SU-DHL-6 (cell line): Measurements from ENCODE around the gene BRIP1.

Source experiments
- CTCF ChIP-seq: fragments of 200-600 bp; sonication (generic); IDR thresholded peaks from one replicate; pipeline ENCODE4 v1.5.1; 2017; ENCODE audit warnings: antibody characterized with exemption, mild to moderate bottlenecking, low read length, moderate library complexity; ENCODE audit not compliant: insufficient read depth, poor library complexity, severe bottlenecking
- EZH2phosphoT487 ChIP-seq: fragments of 200-600 bp; sonication (generic), shearing (Covaris generic); conservative IDR thresholded peaks from 2 replicates; pipeline ENCODE4 v1.6.1; 2018; ENCODE audit warnings: mild to moderate bottlenecking, antibody characterized with exemption, low read length, moderate library complexity, mixed read lengths

DNA sequence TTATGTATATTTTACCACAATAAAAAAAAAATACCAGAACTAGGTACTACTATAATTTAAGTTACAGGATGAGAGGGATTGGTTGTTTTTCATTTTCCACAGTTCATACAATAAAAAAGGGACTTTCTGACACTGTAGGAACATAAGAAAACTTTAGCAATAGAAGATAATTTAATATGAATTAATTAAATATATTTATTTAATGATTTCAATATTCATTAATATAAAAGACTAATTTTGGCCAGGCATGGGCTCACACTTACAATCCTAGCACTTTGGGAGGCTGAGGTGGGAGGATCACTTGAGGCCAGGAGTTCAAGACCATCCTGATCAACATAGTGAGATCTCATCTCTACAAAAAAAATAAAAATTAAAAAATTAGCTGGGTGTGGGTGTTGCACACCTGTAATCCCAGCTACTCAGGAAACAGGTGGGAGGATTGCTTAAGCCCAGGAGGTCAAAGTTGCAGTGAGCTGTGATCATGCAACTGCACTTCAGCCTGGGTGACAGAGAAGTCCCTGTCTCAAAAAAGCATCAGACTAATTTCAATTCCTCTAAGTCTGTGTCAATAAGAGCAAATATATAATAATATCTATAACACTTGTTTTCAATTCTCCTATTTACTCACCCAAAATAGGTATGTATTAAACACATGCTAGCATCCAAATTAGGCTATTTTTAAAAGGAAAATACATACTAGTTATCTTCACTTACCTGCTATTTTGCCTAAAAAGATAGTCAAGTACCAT is 79.6 kb downstream of the BRIP1 start:
- no peak for TF ChIP-seq EZH2phosphoT487
- TF ChIP-seq CTCF: no peak
